HTR-8/SVneo (cell line): Measurements from ENCODE around the gene GSX2.

Experiments
- DNase-seq: peaks from one replicate; pipeline ENCODE4 v3.0.0; 2011; ENCODE audit warnings: low spot score, mixed read lengths; ENCODE audit not compliant: insufficient read length
- FAIRE-seq: peaks from 2 replicates; lab custom pipeline; 2011; peaks lifted over from hg19 to GRCh38; lab: Jason Lieb, UNC

The GSX2 gene

GRCh38 chr4:54074381-54074780 is 25.6 kb upstream of the GSX2 start:
- FAIRE-seq: no peak
- no peak for DNase-seq

GRCh38 chr4:54076673-54077072 is 23.3 kb upstream of the GSX2 start:
- no peak for DNase-seq
- FAIRE-seq: no peak

GRCh38 chr4:54077812-54078211 is 22.2 kb upstream of the GSX2 start:
- FAIRE-seq (no peak), DNase-seq (no peak)

- peak; percentile 9 for FAIRE-seq
Measured at GRCh38 chr4:54082168-54082567, 17.8 kb upstream of the GSX2 start.

GRCh38 chr4:54085284-54085683 is 14.7 kb upstream of the GSX2 start:
- FAIRE-seq (peak; percentile 73), DNase-seq (peak; percentile 52)

More at GRCh38 chr4:54082168-54082567, 17.8 kb upstream of the GSX2 start:
- peak; percentile 78 for DNase-seq

- DNase-seq: no peak
- FAIRE-seq: no peak
Measured at GRCh38 chr4:54089875-54090274, 10.1 kb upstream of the GSX2 start.

GRCh38 chr4:54090404-54090803 is 9.6 kb upstream of the GSX2 start:
- FAIRE-seq (no peak), DNase-seq (no peak)

- FAIRE-seq (no peak), DNase-seq (no peak)
Measured at GRCh38 chr4:54090804-54091623, 8.9 kb upstream of the GSX2 start.

GRCh38 chr4:54091637-54092404 is 8.1 kb upstream of the GSX2 start:
- peak; percentile 83 for FAIRE-seq

GRCh38 chr4:54092405-54093323 is 7.3 kb upstream of the GSX2 start:
- no peak for DNase-seq
- no peak for FAIRE-seq

More at GRCh38 chr4:54091637-54092404, 8.1 kb upstream of the GSX2 start:
- peak; percentile 34 for DNase-seq

GRCh38 chr4:54093324-54094240 is 6.4 kb upstream of the GSX2 start:
- FAIRE-seq (no peak), DNase-seq (no peak)

- DNase-seq (no peak), FAIRE-seq (no peak)
Measured at GRCh38 chr4:54094451-54094850, 5.5 kb upstream of the GSX2 start.

GRCh38 chr4:54095110-54095825 is 4.7 kb upstream of the GSX2 start:
- no peak for FAIRE-seq
- no peak for DNase-seq

GRCh38 chr4:54096295-54096962 is 3.5 kb upstream of the GSX2 start:
- no peak for DNase-seq
- no peak for FAIRE-seq

GRCh38 chr4:54097152-54097551 is 2.8 kb upstream of the GSX2 start:
- FAIRE-seq (no peak), DNase-seq (no peak)

- no peak for FAIRE-seq
- DNase-seq: no peak
Measured at GRCh38 chr4:54098375-54098774, 1.6 kb upstream of the GSX2 start.

GRCh38 chr4:54099287-54099747 is 646 bp upstream of the GSX2 start:
- DNase-seq: no peak
- FAIRE-seq: no peak

GRCh38 chr4:54100595-54101189 is 729 bp downstream of the GSX2 start:
- DNase-seq (no peak), FAIRE-seq (no peak)
